ENCODE results near the gene FOXP1.

GRCh38 chr3:71142441-71143161, 440.9 kb downstream of the FOXP1 start:
- TF ChIP-seq POLR2AphosphoS5 (IDR thresholded peaks at IDR 0.05) (no peak), CTCF (IDR thresholded peaks at IDR 0.05) (no peak), POLR2A (IDR thresholded peaks at IDR 0.05) (no peak), EP300 (IDR thresholded peaks at IDR 0.05) (no peak)
